ENCODE results near the gene KDM2B.

Gene KDM2B

DNA sequence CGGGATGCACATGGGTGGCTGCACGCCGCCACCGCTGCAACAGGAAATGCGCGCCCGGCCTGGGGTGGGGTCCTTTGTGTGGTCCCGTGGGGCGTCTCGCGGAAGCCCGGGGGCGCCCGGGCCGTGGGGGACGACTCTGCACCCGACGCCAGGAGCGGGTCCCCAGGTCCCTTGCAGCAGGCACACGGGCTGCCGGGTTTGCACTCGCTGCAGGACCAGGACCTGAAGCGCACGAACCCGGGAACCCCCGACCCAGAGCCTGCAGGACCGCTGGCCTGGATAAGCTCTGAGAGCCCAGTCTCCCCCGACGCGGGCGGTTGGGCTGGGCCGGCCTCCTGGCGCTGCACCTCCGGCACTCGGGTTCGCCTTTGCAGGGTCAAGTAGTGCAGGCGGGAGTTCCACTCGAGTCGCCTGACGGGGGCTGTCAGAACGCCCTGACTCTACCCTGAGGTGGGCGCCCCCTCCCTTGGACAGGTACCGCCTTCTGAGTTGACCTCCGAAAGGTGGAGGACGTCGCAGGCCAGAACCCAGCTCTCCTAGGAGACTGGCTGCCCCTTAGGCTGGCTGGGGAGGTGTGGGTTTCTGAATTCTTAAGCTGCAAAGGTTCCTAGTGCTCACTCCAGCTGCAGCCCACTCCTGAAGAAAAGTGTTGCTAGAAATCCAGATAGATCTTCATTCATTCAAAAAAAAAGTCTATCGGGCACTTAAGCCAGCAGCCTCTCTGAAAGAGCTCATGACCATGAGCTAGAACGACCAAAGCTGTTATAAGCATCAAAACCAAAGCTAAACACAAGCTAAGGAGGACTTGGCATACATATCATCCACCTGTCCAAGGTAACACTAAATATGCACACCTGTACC is 113.0 kb downstream of the KDM2B start:
- H3K27ac ChIP-seq, result peak overlapping the region; percentile 68
- TF ChIP-seq ZFX (IDR thresholded peaks at IDR 0.05; ENCODE audit: borderline replicate concordance) (no peak), CTCF (IDR thresholded peaks at IDR 0.05) (no peak)

DNA sequence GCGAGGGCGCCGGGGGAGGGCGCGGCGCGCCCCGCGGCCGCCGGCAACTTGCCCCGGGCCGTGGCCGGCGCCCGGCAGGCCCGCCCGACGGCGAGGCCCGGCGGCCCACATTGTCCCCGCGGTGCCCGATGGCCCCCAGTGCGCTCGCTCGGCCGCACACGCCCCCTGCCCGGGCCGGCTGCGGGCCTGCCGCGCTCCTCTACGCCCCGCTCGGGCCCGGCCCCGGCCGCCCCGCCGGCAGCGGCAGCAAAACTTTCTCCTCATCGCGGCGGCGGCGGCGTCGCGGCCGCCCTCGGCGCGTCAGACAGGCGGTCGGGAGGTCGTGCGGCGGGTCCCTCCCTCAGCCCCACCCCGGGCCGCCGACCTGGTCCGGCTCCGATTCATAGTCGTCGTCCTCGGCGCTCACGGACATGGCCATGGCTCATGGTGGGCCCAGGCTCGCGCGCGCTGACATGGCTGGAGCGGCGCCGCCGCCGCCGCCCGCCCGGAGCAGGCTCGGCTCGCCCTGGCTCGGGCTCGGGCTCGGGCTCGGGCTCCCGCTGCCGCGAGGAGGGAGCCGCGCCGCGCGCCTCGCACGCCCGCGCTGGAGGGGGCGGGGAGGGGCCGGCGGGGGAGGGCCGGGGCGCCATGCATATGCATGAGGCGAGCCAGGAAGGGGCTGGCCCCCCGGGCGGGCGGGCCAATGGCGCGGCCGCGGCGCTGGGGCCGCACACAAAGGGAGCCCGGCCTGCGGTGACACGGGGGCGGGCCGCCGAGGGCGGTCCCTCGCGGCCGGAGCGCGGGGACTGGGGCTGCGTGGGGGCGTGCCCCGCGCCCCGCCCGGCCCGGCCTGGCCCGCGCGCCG is 113.8 kb downstream of the KDM2B start:
- TF ChIP-seq ZFX (IDR thresholded peaks at IDR 0.05; ENCODE audit: borderline replicate concordance) (no peak), CTCF (IDR thresholded peaks at IDR 0.05) (no peak)

GRCh38 chr12:121465921-121466793 is 114.7 kb downstream of the KDM2B start:
- TF ChIP-seq CTCF (IDR thresholded peaks at IDR 0.05), result no peak
- TF ChIP-seq ZFX (IDR thresholded peaks at IDR 0.05; ENCODE audit: borderline replicate concordance), result no peak
- H3K27ac ChIP-seq, result peak overlapping the region; percentile 68

More for the DNA sequence above, 113.8 kb downstream of the KDM2B start:
- H3K27ac ChIP-seq, result peak overlapping the region; percentile 68

DNA sequence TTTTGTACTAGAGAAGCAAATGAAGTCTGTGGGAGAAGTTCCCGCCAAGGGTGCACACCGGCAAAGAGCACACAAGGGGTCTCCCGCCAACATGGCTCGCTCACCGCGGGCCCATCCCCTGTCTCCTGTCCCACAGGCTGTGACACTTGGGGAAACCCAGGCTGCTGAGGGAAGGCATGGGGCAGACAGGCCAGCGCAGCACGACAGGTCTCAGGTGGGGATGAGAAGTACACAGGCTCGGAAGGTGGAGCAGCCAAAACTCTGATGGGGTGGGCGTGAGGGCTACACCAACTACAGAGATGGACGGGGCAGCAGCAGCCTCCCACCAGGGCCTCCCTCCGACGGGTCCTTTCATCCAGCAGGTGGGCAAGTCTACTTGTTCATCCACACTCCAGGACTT is 116.5 kb downstream of the KDM2B start:
- no peak overlapping the region for H3K27ac ChIP-seq
- TF ChIP-seq CTCF (IDR thresholded peaks at IDR 0.05) (no peak), ZFX (IDR thresholded peaks at IDR 0.05; ENCODE audit: borderline replicate concordance) (no peak)

DNA sequence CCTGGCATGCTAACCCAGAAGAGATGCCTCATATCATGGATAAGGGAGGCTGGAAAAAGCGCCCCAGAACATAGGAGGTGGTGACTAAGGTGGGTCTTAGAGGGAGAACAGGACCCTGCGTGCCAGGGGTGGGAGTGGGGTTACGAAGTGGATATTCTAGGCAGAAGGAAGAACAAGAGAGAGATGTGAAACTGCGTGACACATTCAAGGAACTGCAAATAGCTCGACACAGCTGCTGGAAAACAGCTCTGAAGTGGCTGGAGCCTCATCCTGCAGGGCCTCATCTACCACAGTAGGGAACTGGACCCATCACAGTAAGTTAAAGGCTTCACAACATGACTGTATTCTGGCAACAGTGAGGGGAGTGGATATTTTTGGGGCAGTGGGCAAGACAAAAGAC is 119.8 kb downstream of the KDM2B start:
- no peak for TF ChIP-seq CTCF (IDR thresholded peaks at IDR 0.05)
- TF ChIP-seq ZFX (IDR thresholded peaks at IDR 0.05; ENCODE audit: borderline replicate concordance), result no peak
- no peak overlapping the region for H3K27ac ChIP-seq

- TF ChIP-seq CTCF (IDR thresholded peaks at IDR 0.05) (no peak), ZFX (IDR thresholded peaks at IDR 0.05; ENCODE audit: borderline replicate concordance) (no peak)
- no peak overlapping the region for H3K27ac ChIP-seq
Observed at GRCh38 chr12:121456551-121456950, 124.3 kb downstream of the KDM2B start.

Measured in 22Rv1 (cell line).